Endodermal cell (in vitro differentiated cells): Measurements from ENCODE around the gene TPRN. TPM values are rescaled to one million over a fixed set of nuclear protein-coding genes. Genes with fewer than 3 reads are reported as not detected.

Experiments used
- DNase-seq: peaks from one replicate; pipeline ENCODE4 v3.0.0-alpha.2; 2017
- H3K27ac ChIP-seq: 2 replicates; pipeline ENCODE4 v1.5.1; 2013; ENCODE audit warnings: mild to moderate bottlenecking, low read depth, low read length, moderate library complexity
- H3K27me3 ChIP-seq: 2 replicates; pipeline ENCODE4 v1.6.1; 2013; ENCODE audit warnings: mild to moderate bottlenecking, low read length, moderate library complexity; ENCODE audit not compliant: insufficient read depth, control insufficient read depth, poor library complexity, severe bottlenecking
- H3K36me3 ChIP-seq: 2 replicates; pipeline ENCODE4 v1.7.0; 2013; ENCODE audit warnings: mild to moderate bottlenecking, low read length, moderate library complexity; ENCODE audit not compliant: control insufficient read depth, insufficient read depth
- H3K4me1 ChIP-seq: one replicate; pipeline ENCODE4 v1.7.0; 2013; ENCODE audit warnings: low read length; ENCODE audit not compliant: control insufficient read depth, insufficient read depth
- H3K4me3 ChIP-seq: 2 replicates; pipeline ENCODE4 v1.5.1; 2013; ENCODE audit warnings: mild to moderate bottlenecking, low read length, moderate library complexity
- H3K9ac ChIP-seq: 2 replicates; pipeline ENCODE4 v1.6.1; 2013; ENCODE audit warnings: mild to moderate bottlenecking, low read length, moderate library complexity; ENCODE audit not compliant: poor library complexity, severe bottlenecking; ENCODE audit errors: extremely low read depth
- H3K9me3 ChIP-seq: 2 replicates; pipeline ENCODE4 v1.6.1; 2013; ENCODE audit warnings: mild to moderate bottlenecking, low read length, moderate library complexity; ENCODE audit not compliant: control insufficient read depth
- H3K27ac Mint-ChIP-seq: 2 replicates; pipeline ENCODE4 v1.8.0; 2020; ENCODE audit warnings: mixed read lengths
- H3K27me3 Mint-ChIP-seq: 2 replicates; pipeline ENCODE4 v1.8.0; 2021; ENCODE audit warnings: mild to moderate bottlenecking, mixed read lengths; ENCODE audit not compliant: insufficient read depth
- H3K36me3 Mint-ChIP-seq: 2 replicates; pipeline ENCODE4 v1.8.0; 2020; ENCODE audit warnings: low read depth, mixed read lengths
- H3K4me1 Mint-ChIP-seq: 2 replicates; pipeline ENCODE4 v1.8.0; 2020; ENCODE audit warnings: mixed read lengths
- H3K4me3 Mint-ChIP-seq: 2 replicates; pipeline ENCODE4 v1.8.0; 2020; ENCODE audit warnings: mild to moderate bottlenecking, moderate library complexity, mixed read lengths
- H3K9me3 Mint-ChIP-seq: 2 replicates; pipeline ENCODE4 v1.8.0; 2020; ENCODE audit warnings: mild to moderate bottlenecking, mixed read lengths
- WGBS, 2 experiments: methylation state at CpG; one replicate each; pipeline versions ENCODE4 v1.1.5 to v1.1.7; 2013; ENCODE audit warnings: missing lambda C conversion rate in 2 of 2, mixed read lengths in 1 of 2; ENCODE audit not compliant: insufficient coverage in 1 of 2, insufficient read length in 1 of 2; 5-methylcytosine and 5-hydroxymethylcytosine counted together
- total RNA-seq, 2 donors: library from RNA; stranded (reverse); fragmentation: NEBNext Ultra II Directional in 1 of 2; extraction: Animal tissue kit (Norgen Biotek cat#: 25700) in 1 of 2; gene quantifications; 2 replicates in 1 of 2; 3 replicates in 1 of 2; pipeline ENCODE4 v1.2.1, GENCODE V29; 2021
- TF ChIP-seq, protein P1 (sequence below): fragments of 200-600 bp; sonication (generic); conservative IDR thresholded peaks from 2 replicates; pipeline ENCODE4 v1.5.0; 2021; ENCODE audit warnings: antibody characterized with exemption, mild to moderate bottlenecking

Gene TPRN
- total RNA-seq, 2 donors from 2014 or later: 19.0 to 23.9 TPM

DNA sequence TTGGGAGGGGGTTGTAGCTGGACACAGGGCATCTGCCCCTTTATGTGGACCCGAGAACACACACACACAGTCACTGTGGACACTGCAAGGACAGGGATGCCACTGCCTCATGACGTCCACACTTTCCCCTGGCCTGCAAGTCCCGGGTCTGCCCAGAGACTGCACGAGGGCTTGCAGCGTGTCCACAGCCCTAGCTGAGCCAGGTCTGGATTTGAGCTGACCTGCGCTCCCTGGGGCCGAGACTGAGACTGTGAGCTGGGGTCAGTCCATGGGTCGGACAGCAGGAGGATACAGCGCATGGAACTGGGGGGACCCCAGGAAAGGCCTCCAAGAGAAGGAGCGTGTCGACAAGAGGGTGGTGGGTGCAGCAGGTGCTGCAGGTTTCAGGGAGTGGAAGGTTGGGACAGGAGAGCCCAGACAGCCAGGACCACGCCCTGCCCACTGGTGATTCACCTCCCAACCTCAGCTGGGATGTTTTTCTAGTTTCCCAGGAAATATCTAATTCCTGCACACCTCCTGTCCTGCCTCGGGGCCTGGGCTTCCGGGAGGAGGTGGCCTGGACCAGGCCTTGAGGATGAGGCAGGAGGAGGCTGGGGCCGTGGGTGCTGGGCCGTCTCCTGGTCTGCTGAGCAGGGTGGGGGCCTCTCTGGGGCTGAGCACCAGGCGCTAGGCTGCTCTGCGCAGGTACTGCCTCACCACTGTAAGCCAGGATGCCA lies 26.0 kb upstream of the TPRN start:
- H3K27me3 Mint-ChIP-seq: no peaks in the 10 kb centered on the region
- no peak overlapping the region for H3K4me3 ChIP-seq
- H3K4me1 Mint-ChIP-seq: peaks cover 2% of the 10 kb centered on the region
- no peak overlapping the region for H3K4me3 Mint-ChIP-seq
- WGBS, 2 experiments: 89 to 91% methylated on average over 12 to 18 of the region's 18 CpGs
- no peak overlapping the region for H3K27ac Mint-ChIP-seq
- H3K27ac ChIP-seq: no peak overlapping the region
- no peaks in the 10 kb centered on the region for H3K9me3 ChIP-seq
- H3K27me3 ChIP-seq: no peaks in the 10 kb centered on the region
- H3K36me3 ChIP-seq: no peaks in the 10 kb centered on the region
- H3K36me3 Mint-ChIP-seq: no peaks in the 10 kb centered on the region
- no peak for DNase-seq
- TF ChIP-seq, protein P1, sequence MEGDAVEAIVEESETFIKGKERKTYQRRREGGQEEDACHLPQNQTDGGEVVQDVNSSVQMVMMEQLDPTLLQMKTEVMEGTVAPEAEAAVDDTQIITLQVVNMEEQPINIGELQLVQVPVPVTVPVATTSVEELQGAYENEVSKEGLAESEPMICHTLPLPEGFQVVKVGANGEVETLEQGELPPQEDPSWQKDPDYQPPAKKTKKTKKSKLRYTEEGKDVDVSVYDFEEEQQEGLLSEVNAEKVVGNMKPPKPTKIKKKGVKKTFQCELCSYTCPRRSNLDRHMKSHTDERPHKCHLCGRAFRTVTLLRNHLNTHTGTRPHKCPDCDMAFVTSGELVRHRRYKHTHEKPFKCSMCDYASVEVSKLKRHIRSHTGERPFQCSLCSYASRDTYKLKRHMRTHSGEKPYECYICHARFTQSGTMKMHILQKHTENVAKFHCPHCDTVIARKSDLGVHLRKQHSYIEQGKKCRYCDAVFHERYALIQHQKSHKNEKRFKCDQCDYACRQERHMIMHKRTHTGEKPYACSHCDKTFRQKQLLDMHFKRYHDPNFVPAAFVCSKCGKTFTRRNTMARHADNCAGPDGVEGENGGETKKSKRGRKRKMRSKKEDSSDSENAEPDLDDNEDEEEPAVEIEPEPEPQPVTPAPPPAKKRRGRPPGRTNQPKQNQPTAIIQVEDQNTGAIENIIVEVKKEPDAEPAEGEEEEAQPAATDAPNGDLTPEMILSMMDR: no peak
- no peak overlapping the region for H3K9ac ChIP-seq
- H3K4me1 ChIP-seq: no peaks in the 10 kb centered on the region
- H3K9me3 Mint-ChIP-seq: no peaks in the 10 kb centered on the region

DNA sequence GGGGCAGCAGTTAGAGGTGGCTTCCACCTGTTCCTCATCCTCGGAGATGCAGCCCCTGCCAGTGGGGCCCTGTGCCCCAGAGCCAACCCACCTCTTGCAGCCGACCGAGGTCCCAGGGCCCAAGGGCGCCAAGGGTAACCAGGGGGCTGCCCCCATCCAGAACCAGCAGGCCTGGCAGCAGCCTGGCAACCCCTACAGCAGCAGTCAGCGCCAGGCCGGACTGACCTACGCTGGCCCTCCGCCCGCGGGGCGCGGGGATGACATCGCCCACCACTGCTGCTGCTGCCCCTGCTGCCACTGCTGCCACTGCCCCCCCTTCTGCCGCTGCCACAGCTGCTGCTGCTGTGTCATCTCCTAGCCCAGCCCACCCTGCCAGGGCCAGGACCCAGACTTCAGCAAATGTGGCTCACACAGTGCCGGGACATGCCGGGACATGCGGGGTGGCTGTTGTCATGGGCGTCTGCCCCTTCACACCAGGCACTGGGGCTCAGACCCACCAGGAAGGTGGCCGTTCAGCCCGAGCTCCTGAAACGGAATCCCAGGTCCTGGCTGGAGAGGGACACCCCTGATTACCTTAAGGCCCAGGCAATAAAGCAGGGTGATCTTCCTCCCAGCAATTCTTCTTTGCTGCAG lies 25.3 kb upstream of the TPRN start:
- no peak overlapping the region for H3K9ac ChIP-seq

DNA sequence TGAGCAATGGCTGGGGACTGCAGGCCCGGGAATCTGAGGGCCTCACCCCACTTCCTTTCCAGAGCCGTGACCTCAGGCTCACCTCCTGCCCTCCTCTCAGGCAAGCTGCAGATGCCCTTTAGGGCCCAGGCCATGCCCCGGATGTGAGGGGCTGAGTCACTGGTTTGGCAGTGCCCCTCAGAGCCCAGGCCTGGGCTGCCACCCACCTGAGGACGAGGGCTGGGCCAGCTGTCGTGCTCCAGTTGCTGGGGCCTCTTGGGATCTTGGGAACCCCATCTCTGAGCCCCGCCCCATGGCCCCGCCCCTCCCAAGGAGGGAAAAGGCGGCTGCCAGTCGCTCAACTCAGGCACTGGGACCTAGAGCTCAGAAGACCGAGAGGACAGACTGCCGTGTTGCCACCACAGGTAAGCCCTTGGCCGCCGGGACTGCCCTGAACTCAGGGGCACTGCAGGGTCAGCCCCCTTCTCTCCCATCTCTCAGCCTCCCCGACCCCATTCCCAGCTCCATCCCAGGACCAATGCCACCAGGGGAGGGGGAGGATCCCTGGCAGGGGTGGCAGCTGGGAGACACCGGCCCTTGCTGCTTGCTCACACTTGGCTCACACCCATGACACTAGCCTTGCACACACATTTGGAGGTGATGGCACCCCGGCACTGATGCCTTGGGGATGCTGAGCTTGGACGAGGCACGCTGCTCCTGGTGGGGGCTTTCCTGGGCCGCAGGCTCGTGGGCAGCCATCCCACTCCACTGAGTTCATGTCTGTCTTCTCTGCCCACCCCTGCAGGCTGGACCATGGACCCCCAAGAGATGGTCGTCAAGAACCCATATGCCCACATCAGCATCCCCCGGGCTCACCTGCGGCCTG lies 24.5 kb upstream of the TPRN start, which contains the start of gene CYSRT1:
Gene CYSRT1 (plus strand): TSS at position 345 of the 865 bp plus-strand sequence. CDS start 448 bp downstream, at position 793.
- no peak within 1 kb of the TSS for H3K27ac ChIP-seq

More for the DNA sequence above, 25.3 kb upstream of the TPRN start:
- Histone ChIP-seq H3K36me3 (no peaks in the 10 kb centered on the region), H3K4me1 (no peaks in the 10 kb centered on the region), H3K27me3 (no peaks in the 10 kb centered on the region), H3K4me3 (no peak overlapping the region), H3K9me3 (no peaks in the 10 kb centered on the region), H3K27ac (no peak overlapping the region)
- no peak overlapping the region for H3K27ac Mint-ChIP-seq
- H3K9me3 Mint-ChIP-seq: no peaks in the 10 kb centered on the region
- H3K4me3 Mint-ChIP-seq: no peak overlapping the region
- no peak for DNase-seq
- no peaks in the 10 kb centered on the region for H3K27me3 Mint-ChIP-seq
- WGBS, 2 experiments: 89 to 98% methylated on average over 9 to 21 of the region's 21 CpGs
- TF ChIP-seq, protein P1: no peak
- no peaks in the 10 kb centered on the region for H3K36me3 Mint-ChIP-seq
- H3K4me1 Mint-ChIP-seq: peaks cover 2% of the 10 kb centered on the region

More for the DNA sequence above, 24.5 kb upstream of the TPRN start, which contains the start of gene CYSRT1:
- TF ChIP-seq, protein P1: no peak
- no peaks in the 10 kb centered on the region for H3K36me3 Mint-ChIP-seq
- no peaks in the 10 kb centered on the region for H3K27me3 Mint-ChIP-seq
- H3K27ac Mint-ChIP-seq: no peak within 1 kb of the TSS
- H3K4me1 Mint-ChIP-seq: peaks cover 2% of the 10 kb centered on the region
- no peaks in the 10 kb centered on the region for H3K9me3 ChIP-seq
- 78 to 84% methylated on average over 8 to 23 of the region's 23 CpGs for WGBS, 2 experiments
- DNase-seq: no peak
- peak within 1 kb of the TSS; percentile 89 for H3K4me3 ChIP-seq
- H3K9me3 Mint-ChIP-seq: no peaks in the 10 kb centered on the region
- H3K27me3 ChIP-seq: no peaks in the 10 kb centered on the region
- H3K4me1 ChIP-seq: peaks cover 4% of the 10 kb centered on the region
- H3K36me3 ChIP-seq: no peaks in the 10 kb centered on the region
- H3K4me3 Mint-ChIP-seq: peak within 1 kb of the TSS; percentile 61
- H3K9ac ChIP-seq: peak within 1 kb of the TSS; percentile 73
